Fibroblast of lung (primary cell): ENCODE data around the gene ARHGAP21.

Experiments
- EZH2 ChIP-seq: IDR thresholded peaks from 2 replicates; pipeline ENCODE4 v1.5.1; 2012; ENCODE audit warnings: low read length, control low read depth, mild to moderate bottlenecking; ENCODE audit errors: missing control alignments
- TF ChIP-seq, protein P1 (sequence below), 2 donors: IDR thresholded peaks in 1 of 2; conservative IDR thresholded peaks in 1 of 2; 1 replicate in 1 of 2; 2 replicates in 1 of 2; pipeline ENCODE4 v1.5.1; 2011 to 2012; ENCODE audit warnings: low read length in 2 of 2, control low read depth in 1 of 2, inconsistent platforms in 1 of 2, low read depth in 1 of 2, mild to moderate bottlenecking in 1 of 2

DNA sequence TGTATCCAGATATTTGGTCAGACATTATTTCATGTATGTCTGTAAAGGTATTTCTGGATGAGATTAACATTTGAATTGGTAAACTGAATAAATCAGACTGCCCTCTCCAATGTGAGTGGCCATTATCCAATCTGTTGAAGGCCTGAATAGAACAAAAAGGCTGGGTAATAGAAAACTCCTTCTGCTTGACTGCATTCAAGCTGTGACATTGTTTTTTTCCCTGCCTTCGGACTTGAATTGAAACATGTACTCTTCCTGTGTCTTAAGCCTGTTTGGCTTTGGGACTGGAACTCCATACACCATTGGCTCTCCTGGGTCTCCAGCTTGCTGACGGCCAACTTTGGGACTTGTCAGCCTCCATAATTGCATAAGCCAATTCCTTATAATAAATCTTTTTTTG is 36.0 kb upstream of the ARHGAP21 start:
- TF ChIP-seq, protein P1, sequence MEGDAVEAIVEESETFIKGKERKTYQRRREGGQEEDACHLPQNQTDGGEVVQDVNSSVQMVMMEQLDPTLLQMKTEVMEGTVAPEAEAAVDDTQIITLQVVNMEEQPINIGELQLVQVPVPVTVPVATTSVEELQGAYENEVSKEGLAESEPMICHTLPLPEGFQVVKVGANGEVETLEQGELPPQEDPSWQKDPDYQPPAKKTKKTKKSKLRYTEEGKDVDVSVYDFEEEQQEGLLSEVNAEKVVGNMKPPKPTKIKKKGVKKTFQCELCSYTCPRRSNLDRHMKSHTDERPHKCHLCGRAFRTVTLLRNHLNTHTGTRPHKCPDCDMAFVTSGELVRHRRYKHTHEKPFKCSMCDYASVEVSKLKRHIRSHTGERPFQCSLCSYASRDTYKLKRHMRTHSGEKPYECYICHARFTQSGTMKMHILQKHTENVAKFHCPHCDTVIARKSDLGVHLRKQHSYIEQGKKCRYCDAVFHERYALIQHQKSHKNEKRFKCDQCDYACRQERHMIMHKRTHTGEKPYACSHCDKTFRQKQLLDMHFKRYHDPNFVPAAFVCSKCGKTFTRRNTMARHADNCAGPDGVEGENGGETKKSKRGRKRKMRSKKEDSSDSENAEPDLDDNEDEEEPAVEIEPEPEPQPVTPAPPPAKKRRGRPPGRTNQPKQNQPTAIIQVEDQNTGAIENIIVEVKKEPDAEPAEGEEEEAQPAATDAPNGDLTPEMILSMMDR (conservative IDR thresholded peaks at IDR 0.05 in 1 of 2, IDR thresholded peaks at IDR 0.05 in 1 of 2; ENCODE audit: low read depth in 1 of 2, low read length in 2 of 2), result no peak
- no peak for TF ChIP-seq EZH2
